GM06990 (cell line): ENCODE data around the gene PYM1.

Experiments
- DNase-seq: peaks from one replicate; pipeline ENCODE4 v3.0.0-alpha.2; 2011; ENCODE audit not compliant: insufficient read length; ENCODE audit errors: extremely low read depth
- H3K27me3 ChIP-seq: replicated peaks from 2 replicates; pipeline ENCODE4 v1.6.0; 2011; ENCODE audit warnings: low read length; ENCODE audit not compliant: control insufficient read depth, insufficient read depth
- H3K36me3 ChIP-seq: 2 replicates; pipeline ENCODE4 v1.5.1; 2011; ENCODE audit warnings: low read length; ENCODE audit not compliant: control insufficient read depth, insufficient read depth
- H3K4me3 ChIP-seq: replicated peaks from 2 replicates; pipeline ENCODE4 v1.5.1; 2011; ENCODE audit warnings: low read depth, mild to moderate bottlenecking, control low read depth, low read length
- TF ChIP-seq, protein P1 (sequence below): IDR thresholded peaks from 2 replicates; pipeline ENCODE4 v1.5.1; 2011; ENCODE audit warnings: low read length, control low read depth, mild to moderate bottlenecking, inconsistent platforms; ENCODE audit not compliant: insufficient read depth, poor library complexity, severe bottlenecking

PYM1 gene

DNA sequence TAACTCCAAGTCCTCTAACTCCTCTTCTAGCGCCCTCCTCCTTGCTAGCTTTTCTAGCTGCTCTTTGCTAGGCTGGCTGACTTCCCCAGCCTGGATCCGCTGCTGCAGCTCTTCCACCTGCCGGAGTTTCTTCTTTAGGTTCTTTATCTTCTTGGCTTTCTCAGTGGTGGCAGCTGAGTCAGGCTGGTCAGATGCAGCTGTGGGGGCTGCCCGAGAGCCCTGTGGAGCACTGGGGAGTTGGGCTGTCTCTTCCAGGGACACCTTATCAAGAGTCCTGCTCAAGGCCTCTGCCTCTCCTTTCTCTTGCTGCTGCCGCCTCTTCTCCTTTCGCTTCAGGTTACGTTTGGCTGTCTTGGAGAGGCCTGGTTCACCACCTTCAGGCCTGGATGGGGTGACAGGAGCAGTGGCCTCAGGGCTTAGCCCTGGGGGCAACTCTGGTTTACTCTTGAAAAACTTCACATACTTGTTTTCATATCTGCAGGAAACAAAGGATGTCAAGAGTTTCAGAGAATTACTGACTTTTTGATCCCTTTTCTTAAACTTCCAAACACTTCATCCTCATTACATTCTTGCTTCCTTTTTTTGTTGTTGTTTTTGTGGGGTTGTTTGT lies 25.7 kb downstream of the PYM1 start:
- Histone ChIP-seq H3K4me3 (no peak overlapping the region), H3K36me3 (peaks cover 8% of the 10 kb centered on the region), H3K27me3 (no peaks in the 10 kb centered on the region)
- no peak for DNase-seq
- TF ChIP-seq, protein P1, sequence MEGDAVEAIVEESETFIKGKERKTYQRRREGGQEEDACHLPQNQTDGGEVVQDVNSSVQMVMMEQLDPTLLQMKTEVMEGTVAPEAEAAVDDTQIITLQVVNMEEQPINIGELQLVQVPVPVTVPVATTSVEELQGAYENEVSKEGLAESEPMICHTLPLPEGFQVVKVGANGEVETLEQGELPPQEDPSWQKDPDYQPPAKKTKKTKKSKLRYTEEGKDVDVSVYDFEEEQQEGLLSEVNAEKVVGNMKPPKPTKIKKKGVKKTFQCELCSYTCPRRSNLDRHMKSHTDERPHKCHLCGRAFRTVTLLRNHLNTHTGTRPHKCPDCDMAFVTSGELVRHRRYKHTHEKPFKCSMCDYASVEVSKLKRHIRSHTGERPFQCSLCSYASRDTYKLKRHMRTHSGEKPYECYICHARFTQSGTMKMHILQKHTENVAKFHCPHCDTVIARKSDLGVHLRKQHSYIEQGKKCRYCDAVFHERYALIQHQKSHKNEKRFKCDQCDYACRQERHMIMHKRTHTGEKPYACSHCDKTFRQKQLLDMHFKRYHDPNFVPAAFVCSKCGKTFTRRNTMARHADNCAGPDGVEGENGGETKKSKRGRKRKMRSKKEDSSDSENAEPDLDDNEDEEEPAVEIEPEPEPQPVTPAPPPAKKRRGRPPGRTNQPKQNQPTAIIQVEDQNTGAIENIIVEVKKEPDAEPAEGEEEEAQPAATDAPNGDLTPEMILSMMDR: no peak

DNA sequence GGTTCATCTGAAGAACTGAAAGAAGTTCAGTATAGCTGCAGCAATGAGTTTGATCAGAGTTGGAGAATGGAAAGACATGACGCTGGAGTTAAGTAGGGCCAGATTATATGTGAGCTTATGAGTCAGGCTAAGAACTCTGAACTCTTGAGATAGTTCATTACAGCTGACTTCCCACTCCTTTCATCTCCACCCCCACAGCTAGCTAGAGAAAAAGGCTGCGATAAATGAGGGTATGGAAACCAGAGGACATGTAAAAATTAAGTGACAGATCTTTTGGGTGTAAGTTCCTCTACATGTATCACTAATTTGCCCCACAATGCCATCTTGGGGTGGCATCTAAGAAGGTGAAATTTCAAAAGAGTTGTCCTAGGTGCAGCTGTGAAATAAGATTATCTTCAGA lies 28.6 kb downstream of the PYM1 start:
- H3K4me3 ChIP-seq: no peak overlapping the region
- DNase-seq: no peak
- TF ChIP-seq, protein P1: no peak
- no peaks in the 10 kb centered on the region for H3K27me3 ChIP-seq
- H3K36me3 ChIP-seq: peaks cover 8% of the 10 kb centered on the region

DNA sequence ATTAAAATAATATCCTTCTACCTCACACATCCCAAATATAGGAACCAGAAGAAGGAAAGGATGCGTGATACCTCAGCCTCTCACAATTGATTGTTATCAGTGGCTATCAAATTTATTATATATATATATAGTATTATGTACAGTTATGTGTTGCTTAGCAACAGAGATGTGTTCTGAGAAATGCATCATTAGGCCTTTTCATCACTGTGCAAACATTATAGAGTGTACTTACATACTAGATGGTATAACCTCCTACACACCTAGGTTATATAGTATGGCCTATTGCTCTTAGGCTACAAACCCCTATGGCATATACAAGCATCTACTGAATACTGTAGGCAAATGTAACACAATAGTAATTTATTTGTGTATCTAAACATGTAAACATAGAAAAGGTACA lies 34.0 kb downstream of the PYM1 start:
- Histone ChIP-seq H3K27me3 (no peaks in the 10 kb centered on the region), H3K4me3 (no peak overlapping the region), H3K36me3 (no peaks in the 10 kb centered on the region; the same call in 1 of the 2 replicates)
- DNase-seq: no peak
- TF ChIP-seq, protein P1: no peak

DNA sequence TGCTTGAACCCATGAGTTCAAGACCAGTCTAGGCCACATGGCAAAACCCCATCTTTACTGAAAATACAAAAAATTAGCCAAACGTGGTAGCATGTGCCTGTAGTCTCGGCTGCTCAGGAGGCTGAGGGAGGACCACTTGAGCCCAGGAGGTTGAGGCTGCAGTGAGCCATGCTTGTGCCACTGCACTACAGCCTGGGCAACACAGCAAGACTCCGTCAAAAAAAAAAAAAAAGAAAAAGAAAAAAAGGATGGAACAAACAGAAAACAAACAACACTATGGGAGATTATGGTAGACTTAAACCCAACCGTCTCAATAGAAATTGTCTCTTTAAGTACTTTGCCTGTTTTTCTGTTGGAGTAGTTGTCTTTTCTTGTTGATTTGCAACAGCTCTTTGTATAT lies 36.4 kb downstream of the PYM1 start:
- H3K27me3 ChIP-seq: no peaks in the 10 kb centered on the region
- TF ChIP-seq, protein P1: no peak
- no peaks in the 10 kb centered on the region for H3K36me3 ChIP-seq
- DNase-seq: no peak
- no peak overlapping the region for H3K4me3 ChIP-seq

DNA sequence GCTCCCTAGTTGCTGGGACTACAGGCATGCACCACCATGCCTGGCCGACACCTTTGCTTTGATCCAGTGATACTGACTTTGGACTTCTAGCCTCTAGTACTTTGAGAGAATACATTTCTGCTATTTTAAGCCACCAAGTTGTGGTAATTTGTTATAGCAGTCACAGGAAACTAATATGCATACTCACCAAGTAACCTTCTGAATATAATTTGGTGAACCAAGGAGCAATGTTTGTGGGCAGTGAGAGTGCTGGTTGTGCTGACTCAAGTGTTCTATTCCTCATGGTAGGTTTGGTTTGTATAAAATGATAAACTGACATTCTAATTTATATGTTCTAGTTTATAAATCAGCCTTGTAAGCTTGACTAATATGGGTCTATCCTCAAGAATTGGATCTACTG lies 42.6 kb downstream of the PYM1 start:
- no peaks in the 10 kb centered on the region for H3K36me3 ChIP-seq
- no peak for DNase-seq
- H3K27me3 ChIP-seq: no peaks in the 10 kb centered on the region
- TF ChIP-seq, protein P1: no peak
- no peak overlapping the region for H3K4me3 ChIP-seq

DNA sequence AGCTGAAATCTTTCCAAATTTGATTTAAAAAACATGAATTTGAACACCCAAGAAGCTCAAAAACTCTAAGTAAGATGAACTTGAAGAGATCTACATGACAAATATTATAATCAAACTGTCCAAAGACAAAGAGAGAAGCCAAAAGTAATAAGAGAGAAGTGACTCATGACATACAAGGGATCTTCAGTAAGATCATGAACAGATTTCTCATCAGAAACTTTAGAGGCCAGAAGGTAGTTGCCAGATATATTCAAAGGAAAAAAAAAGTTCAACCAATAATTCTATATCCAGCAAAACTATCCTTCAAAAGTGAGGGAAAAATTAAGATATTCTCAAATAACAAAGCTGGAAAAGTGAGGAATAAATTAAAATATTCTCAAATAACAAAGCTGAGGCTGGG lies 49.9 kb downstream of the PYM1 start:
- Histone ChIP-seq H3K27me3 (no peaks in the 10 kb centered on the region), H3K36me3 (no peaks in the 10 kb centered on the region), H3K4me3 (no peak overlapping the region)
- TF ChIP-seq, protein P1: no peak
- no peak for DNase-seq
